SK-N-SH treated with all-trans-retinoic acid at 6 μM for 48 hours (cell line): ENCODE results near the gene HSPA4.
"Not testable (repeated sequence)": the region's sequence is repeated elsewhere in the genome, so short reads cannot be mapped to it uniquely, and the experiment has no call there.

Experiments
- ATAC-seq: fragments of 200-7000 bp; cut with Tn5 transposase; 3 replicates; pipeline ENCODE4 v1.9.1; 2020; ENCODE audit warnings: mild to moderate bottlenecking, moderate library complexity
- ARNTL ChIP-seq: fragments of 450-650 bp; formaldehyde crosslinking; IDR thresholded peaks from 2 replicates; pipeline ENCODE4 v1.5.0; 2020; ENCODE audit warnings: low read depth, mild to moderate bottlenecking, moderate library complexity, borderline replicate concordance
- BACH2 ChIP-seq: fragments of 250-450 bp; sonication (Bioruptor Pico); IDR thresholded peaks from 2 replicates; pipeline ENCODE4 v1.9.0; 2021; ENCODE audit warnings: mild to moderate bottlenecking, borderline replicate concordance
- CREB5 ChIP-seq: fragments of 250-450 bp; sonication (Bioruptor Pico); IDR thresholded peaks from 2 replicates; pipeline ENCODE4 v1.5.1; 2020; ENCODE audit warnings: low read depth, mild to moderate bottlenecking, moderate library complexity
- CSDC2 ChIP-seq: fragments of 250-450 bp; sonication (Bioruptor Pico); IDR thresholded peaks from 2 replicates; pipeline ENCODE4 v1.5.0; 2020; ENCODE audit warnings: mild to moderate bottlenecking, moderate library complexity
- CSRNP3 ChIP-seq: fragments of 250-450 bp; sonication (Bioruptor Pico); IDR thresholded peaks from 2 replicates; pipeline ENCODE4 v1.5.1; 2021; ENCODE audit warnings: mild to moderate bottlenecking, moderate library complexity
- GLIS3 ChIP-seq: fragments of 250-450 bp; sonication (Bioruptor Pico); IDR thresholded peaks from 2 replicates; pipeline ENCODE4 v1.5.0; 2020; ENCODE audit warnings: mild to moderate bottlenecking, moderate library complexity
- ISL1 ChIP-seq: fragments of 250-450 bp; sonication (Bioruptor Pico); IDR thresholded peaks from 2 replicates; pipeline ENCODE4 v2.1.2; 2022; ENCODE audit warnings: mild to moderate bottlenecking, moderate library complexity
- PATZ1 ChIP-seq: fragments of 250-450 bp; sonication (Bioruptor Pico); IDR thresholded peaks from 2 replicates; pipeline ENCODE4 v1.8.0; 2020; ENCODE audit warnings: mild to moderate bottlenecking, moderate library complexity, borderline replicate concordance
- POU6F1 ChIP-seq: fragments of 250-450 bp; sonication (Bioruptor Pico); IDR thresholded peaks from 2 replicates; pipeline ENCODE4 v1.8.0; 2021; ENCODE audit warnings: low read depth, mild to moderate bottlenecking, moderate library complexity, borderline replicate concordance
- RARB ChIP-seq: fragments of 250-450 bp; sonication (Bioruptor Pico); IDR thresholded peaks from 2 replicates; pipeline ENCODE4 v1.8.0; 2021; ENCODE audit warnings: mild to moderate bottlenecking, moderate library complexity
- SNAI2 ChIP-seq: fragments of 250-450 bp; sonication (Bioruptor Pico); IDR thresholded peaks from 2 replicates; pipeline ENCODE4 v1.5.0; 2020; ENCODE audit warnings: mild to moderate bottlenecking, moderate library complexity
- TCF4 ChIP-seq: fragments of 250-450 bp; sonication (Bioruptor Pico); IDR thresholded peaks from 2 replicates; pipeline ENCODE4 v1.8.0; 2021; ENCODE audit warnings: mild to moderate bottlenecking, moderate library complexity, borderline replicate concordance
- TOX ChIP-seq: fragments of 250-450 bp; sonication (Bioruptor Pico); IDR thresholded peaks from 2 replicates; pipeline ENCODE4 v1.8.0; 2021; ENCODE audit warnings: mild to moderate bottlenecking, moderate library complexity, borderline replicate concordance
- TSHZ2 ChIP-seq: fragments of 250-450 bp; sonication (Bioruptor Pico); IDR thresholded peaks from 2 replicates; pipeline ENCODE4 v1.5.0; 2020; ENCODE audit warnings: mild to moderate bottlenecking, moderate library complexity
- ZC3H10 ChIP-seq: fragments of 250-450 bp; sonication (Bioruptor Pico); IDR thresholded peaks from 2 replicates; pipeline ENCODE4 v1.5.1; 2021; ENCODE audit warnings: mild to moderate bottlenecking, moderate library complexity
- ZFP3 ChIP-seq: fragments of 250-450 bp; sonication (Bioruptor Pico); IDR thresholded peaks from 2 replicates; pipeline ENCODE4 v1.5.0; 2020; ENCODE audit warnings: mild to moderate bottlenecking, moderate library complexity
- ZFP30 ChIP-seq: fragments of 450-650 bp; formaldehyde crosslinking; IDR thresholded peaks from 2 replicates; pipeline ENCODE4 v1.5.0; 2022; ENCODE audit warnings: mild to moderate bottlenecking, moderate library complexity
- ZNF565 ChIP-seq: fragments of 450-650 bp; formaldehyde crosslinking; conservative IDR thresholded peaks from 2 replicates; pipeline ENCODE4 v1.5.0; 2020; ENCODE audit warnings: low read depth, mild to moderate bottlenecking, moderate library complexity
- ZNF8 ChIP-seq: fragments of 450-650 bp; formaldehyde crosslinking; IDR thresholded peaks from 2 replicates; pipeline ENCODE4 v1.5.0; 2020; ENCODE audit warnings: mild to moderate bottlenecking, moderate library complexity

Gene HSPA4

GRCh38 chr5:133130387-133131118 is 78.7 kb downstream of the HSPA4 start:
- no peak for TF ChIP-seq ZC3H10
- no peak for ATAC-seq

GRCh38 chr5:133132717-133133116 is 80.9 kb downstream of the HSPA4 start:
- TF ChIP-seq ARNTL (no peak), ISL1 (CRISPR knock-in tag) (no peak), CSDC2 (CRISPR knock-in tag) (no peak), ZNF565 (CRISPR knock-in tag) (no peak)

GRCh38 chr5:133133241-133133640 is 81.4 kb downstream of the HSPA4 start:
- not testable (repeated sequence) for ATAC-seq

More at GRCh38 chr5:133132717-133133116, 80.9 kb downstream of the HSPA4 start:
- ATAC-seq: no peak

GRCh38 chr5:133136890-133137289 is 85.1 kb downstream of the HSPA4 start:
- ATAC-seq: not testable (repeated sequence)

- no peak for TF ChIP-seq ZFP30 (CRISPR knock-in tag)
- TF ChIP-seq TOX (CRISPR knock-in tag): no peak
Measured at GRCh38 chr5:133140311-133140710, 88.5 kb downstream of the HSPA4 start.

GRCh38 chr5:133141746-133142145 is 89.9 kb downstream of the HSPA4 start:
- no peak for ATAC-seq
- TF ChIP-seq ZC3H10 (no peak), ZFP3 (no peak), RARB (no peak), GLIS3 (CRISPR knock-in tag) (no peak), CSRNP3 (CRISPR knock-in tag) (no peak), TSHZ2 (CRISPR knock-in tag) (no peak), ZNF8 (CRISPR knock-in tag) (no peak), PATZ1 (CRISPR knock-in tag) (no peak), ZFP30 (CRISPR knock-in tag) (no peak), SNAI2 (no peak)
- TF ChIP-seq, all 23 proteins: peak for 0

More at GRCh38 chr5:133140311-133140710, 88.5 kb downstream of the HSPA4 start:
- ATAC-seq: no peak

- ATAC-seq: no peak
- TF ChIP-seq POU6F1 (CRISPR knock-in tag) (no peak), ZNF8 (CRISPR knock-in tag) (no peak), TOX (CRISPR knock-in tag) (no peak), BACH2 (CRISPR knock-in tag) (no peak), ZNF565 (CRISPR knock-in tag) (no peak), TSHZ2 (CRISPR knock-in tag) (no peak), TCF4 (CRISPR knock-in tag) (no peak), RARB (no peak), ISL1 (CRISPR knock-in tag) (no peak), CSDC2 (CRISPR knock-in tag) (no peak), CREB5 (CRISPR knock-in tag) (no peak)
Measured at GRCh38 chr5:133142782-133143181, 91.0 kb downstream of the HSPA4 start.
